GM18517 (cell line): ENCODE data around the gene PAN2.
"Not testable (repeated sequence)": the region's sequence is repeated elsewhere in the genome, so short reads cannot be mapped to it uniquely, and the experiment has no call there.

ENCODE experiments used
- ATAC-seq: cut with Tn5 transposase; IDR thresholded peaks from one replicate; pipeline ENCODE4 v1.9.1; 2021; ENCODE audit warnings: mild to moderate bottlenecking, moderate library complexity; ENCODE audit not compliant: unreplicated experiment

Gene PAN2

GRCh38 chr12:56308714-56309113 is 25.1 kb downstream of the PAN2 start:
- ATAC-seq: no peak

GRCh38 chr12:56307221-56307965 is 26.4 kb downstream of the PAN2 start:
- ATAC-seq: no peak

DNA sequence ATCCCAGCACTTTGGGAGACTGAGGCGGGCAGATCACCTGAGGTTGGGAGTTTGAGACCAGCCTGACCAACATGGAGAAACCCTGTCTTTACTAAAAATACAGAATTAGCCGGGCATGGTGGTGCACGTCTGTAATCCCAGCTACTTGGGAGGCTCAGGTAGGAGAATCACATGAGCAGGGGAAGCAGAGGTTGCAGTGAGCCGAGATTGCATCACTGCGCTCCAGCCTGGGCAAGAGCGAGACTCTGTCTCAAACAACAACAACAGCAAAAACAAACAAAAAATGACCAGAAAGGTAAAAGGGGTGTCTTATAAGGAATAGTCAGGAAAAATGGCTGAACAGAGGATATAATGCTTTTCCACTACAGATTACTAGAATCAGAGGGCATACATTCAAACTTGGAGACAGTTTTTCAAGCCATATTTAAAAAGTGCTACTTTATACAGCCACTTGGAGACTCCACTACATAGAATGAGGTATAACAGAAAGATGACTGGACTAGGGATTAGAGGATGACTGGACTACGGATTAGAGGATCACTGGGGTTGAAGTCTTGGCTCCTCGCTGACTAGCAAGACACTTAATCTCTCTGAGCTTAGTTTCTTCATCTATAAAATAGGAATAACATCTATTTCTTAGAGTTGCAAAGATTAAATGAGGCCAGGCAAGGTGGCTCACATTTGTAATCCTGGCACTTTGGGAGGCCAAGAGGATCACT is 28.8 kb downstream of the PAN2 start:
- no peak for ATAC-seq

- no peak for ATAC-seq
These were observed 29.5 kb downstream of the PAN2 start for GRCh38 chr12:56304276-56304675.

DNA sequence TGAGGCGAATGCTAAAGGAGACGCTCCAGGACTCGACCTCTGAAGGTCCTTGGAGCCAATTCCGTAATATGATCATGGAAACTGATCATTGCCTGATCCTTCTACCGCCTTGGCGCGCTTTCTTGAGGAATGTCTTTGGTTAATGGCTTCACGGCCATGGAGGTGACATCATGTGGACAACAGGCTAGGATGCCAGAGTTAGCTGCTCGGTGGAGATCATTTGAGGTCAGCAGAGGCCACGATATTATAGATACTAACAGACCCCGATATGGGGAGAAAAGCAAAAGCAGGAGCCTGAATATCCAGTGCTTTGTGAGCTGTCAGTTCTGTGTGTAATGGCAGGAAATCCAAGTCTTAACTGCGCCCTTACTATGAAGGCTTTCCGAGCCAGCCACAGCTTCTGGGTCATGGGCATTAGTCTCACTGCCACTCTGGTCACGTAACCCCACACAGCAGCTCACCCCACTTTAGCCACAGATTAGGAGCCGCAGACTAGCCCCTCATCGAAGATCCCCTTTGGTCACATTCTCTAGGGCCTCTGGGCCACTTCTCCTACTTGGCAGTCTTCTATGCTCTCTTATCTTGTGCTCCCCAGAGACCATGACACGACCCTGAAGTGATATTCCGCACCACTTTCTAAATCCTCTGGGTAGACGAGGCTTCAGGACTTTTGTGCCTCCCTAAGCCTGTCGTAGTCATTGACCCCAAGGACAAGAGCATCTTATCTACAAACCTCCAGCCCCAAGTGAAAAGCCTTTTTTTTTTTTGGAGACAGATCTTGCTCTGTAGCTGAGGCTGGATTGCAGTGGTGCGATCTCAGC is 32.9 kb downstream of the PAN2 start:
- ATAC-seq: no peak

DNA sequence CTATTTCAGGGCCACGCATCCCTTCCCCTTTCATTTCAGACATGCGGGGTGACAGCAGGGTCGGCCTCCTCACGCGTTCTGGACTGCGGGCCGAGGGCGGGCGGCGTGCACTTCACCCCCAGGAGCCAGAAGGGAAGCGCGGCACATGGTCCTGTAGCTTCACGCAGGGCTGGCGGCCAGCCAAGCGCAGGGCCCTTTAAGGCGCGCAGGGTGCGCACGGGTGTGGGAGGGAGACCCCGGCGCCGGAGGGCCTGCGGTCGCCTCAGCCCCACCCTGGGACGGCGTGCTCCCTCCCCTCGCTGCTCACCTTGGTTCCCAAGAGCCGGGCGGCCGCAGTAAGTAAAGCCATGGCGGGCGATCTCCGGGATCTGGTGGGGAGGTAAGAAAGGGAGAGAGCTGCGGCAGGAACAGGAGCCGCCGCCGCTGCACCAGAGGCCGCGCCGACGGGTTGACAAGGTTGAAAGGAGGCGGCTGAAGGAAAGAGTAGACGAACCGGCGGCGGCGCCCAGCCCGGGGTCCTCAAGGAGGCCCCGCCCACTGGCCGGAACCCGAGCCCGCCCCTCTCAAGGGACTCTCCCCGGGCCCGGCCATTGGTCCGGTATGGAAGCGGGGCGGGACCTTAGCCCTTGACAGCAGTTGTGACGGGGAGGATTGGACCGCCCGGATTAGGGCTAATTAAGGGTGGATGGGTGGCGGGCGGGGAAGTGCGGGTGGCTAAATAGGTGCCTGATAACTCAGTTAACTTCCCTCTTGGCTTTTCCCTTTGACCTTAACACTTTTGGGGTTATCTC is 33.8 kb downstream of the PAN2 start, which contains the start of gene CS:
Gene CS, minus strand, starts transcription at position 478 of the 791 bp plus-strand sequence. Its CDS starts 129 bp downstream, at position 349.
- peak; percentile 89 for ATAC-seq

DNA sequence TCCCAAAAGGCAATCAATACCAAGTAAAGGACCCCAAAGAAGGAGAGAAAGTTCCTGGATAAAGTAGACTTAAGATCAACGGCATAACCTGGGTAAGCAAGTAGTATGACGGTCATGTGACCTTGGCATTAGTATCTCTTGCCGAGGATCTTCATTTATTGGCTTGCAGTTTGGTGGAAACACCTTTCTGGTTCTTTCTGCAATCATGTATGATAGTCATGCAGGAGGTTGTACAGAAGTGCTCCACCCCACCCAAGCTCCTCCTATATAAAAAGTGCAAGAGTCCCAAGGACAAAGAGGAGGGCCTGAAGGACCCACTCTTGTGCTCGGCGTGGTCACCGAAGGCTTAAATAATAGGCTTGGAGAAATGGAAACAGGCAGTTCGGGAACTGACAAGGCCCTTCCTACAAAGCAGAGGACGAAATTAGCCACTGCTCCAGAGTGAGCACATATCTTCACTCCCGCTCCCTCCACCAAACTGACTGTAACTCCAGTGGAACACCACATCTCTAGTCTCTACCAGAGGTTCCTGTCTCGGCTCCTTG is 34.4 kb downstream of the PAN2 start:
- peak; percentile 5 for ATAC-seq

- ATAC-seq: no peak
These were observed 35.0 kb downstream of the PAN2 start for GRCh38 chr12:56298828-56299227.

GRCh38 chr12:56297400-56297799 is 36.4 kb downstream of the PAN2 start:
- no peak for ATAC-seq

- no peak for ATAC-seq
These were observed 37.5 kb downstream of the PAN2 start for GRCh38 chr12:56296295-56296694.

GRCh38 chr12:56293795-56294194 is 40.0 kb downstream of the PAN2 start:
- ATAC-seq: no peak

GRCh38 chr12:56288705-56289387 is 45.0 kb downstream of the PAN2 start:
- no peak for ATAC-seq

DNA sequence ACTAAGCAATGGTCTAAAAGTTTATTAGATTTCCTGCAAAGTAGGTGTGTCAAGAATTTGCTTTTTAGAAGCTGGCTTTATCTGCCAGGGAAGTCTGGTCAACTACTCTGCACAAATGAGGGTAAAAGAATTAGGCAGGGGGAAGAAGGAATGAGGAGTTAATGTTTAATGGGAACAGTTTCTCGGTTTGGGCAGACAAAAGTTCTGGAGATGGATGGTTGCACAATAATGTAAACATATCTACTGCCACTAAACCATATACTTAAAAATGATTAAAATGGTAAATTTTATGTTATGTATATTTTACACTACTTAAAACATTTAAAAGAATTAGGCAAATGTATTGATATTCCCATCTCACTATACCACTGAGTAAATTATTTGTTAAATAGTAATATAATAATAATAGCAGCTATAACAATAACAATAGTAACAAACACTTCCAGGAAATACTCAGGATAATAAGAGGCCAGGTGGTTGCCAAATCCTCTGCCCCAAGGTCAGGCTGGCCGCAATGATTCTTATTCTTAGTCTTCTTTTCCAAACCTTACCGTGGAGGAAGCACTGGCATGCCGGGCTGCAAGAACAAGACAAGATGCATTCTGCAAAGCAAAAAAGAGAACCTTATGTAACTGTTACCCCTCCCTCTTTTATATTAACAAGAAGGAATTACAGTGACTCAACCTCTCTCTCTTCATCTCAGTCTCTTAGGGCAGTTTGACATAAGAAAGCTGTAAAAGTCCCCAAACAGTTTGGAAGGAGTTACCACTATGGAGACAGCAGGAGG is 47.6 kb downstream of the PAN2 start:
- ATAC-seq: no peak

GRCh38 chr12:56284263-56284662 is 49.5 kb downstream of the PAN2 start:
- ATAC-seq: not testable (repeated sequence)

GRCh38 chr12:56282579-56282978 is 51.2 kb downstream of the PAN2 start:
- no peak for ATAC-seq

DNA sequence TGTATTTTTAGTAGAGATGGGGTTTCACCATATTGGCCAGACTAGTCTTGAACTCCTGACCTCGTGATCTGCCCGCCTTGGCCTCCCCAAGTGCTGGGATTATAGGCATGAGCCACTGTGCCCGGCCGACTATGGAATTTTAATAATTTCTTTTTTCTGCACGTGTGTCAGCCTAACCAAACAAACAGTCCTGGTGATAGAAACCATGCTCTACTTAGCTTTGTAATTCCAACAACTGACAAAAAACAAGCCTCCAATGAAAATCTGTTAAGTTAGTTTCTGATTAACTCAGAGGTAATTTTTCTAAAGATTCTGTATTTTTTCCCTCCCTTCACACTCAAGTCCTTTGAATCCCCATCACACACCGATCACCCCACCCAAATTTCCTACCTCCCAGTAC is 51.8 kb downstream of the PAN2 start:
- ATAC-seq: no peak

GRCh38 chr12:56280849-56281248 is 53.0 kb downstream of the PAN2 start:
- no peak for ATAC-seq

DNA sequence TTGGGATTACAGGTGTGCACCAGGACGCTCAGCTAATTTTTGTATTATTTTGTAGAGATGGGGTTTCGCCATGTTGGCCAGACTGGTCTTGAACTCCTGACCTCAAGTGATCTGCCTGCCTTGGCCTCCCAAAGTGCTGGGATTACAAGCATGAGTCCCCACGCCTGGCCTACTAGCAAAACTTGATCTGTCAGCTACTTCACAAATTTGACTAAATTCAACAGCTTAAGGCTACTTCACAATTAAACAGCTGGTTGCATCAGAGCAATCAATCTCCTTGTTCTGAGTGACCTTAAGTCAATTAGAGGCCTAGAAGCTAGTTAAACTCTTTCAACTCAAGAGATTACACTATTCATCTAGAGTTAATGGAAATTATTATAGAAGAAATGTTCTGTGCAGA is 54.9 kb downstream of the PAN2 start:
- no peak for ATAC-seq

DNA sequence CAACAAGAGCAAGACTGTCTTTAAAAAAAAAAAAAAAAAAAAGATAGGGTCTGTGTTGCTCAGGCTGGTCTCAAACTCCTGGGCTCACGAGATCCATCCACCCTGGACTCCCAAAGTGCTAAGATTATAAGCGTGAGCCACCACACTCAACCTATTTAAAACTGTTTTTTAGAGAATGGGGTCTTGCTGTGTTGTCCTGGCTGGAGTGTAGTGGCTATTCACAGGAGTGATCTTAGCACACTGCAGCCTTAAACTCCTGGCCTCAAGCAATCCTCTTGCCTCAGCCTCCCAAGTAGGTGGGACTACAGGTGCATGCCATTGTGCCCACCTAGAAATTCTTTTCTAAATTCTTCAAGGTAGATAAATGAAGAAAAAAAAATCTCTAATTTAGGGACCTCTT is 59.5 kb downstream of the PAN2 start:
- ATAC-seq: no peak
